Ureter (tissue), 1 donor: ENCODE results near the gene CLMN. TPM values are rescaled to one million over a fixed set of nuclear protein-coding genes. Genes with fewer than 3 reads are reported as not detected.

Experiments used
- DNase-seq: peaks from one replicate; pipeline ENCODE4 v3.0.0-alpha.2; 2020; ENCODE audit warnings: low spot score
- total RNA-seq: library from RNA; stranded (reverse); gene quantifications from one replicate; pipeline ENCODE4 v1.2.4, GENCODE V29; 2023
- donor health status: DM: yes; HTN: yes; CAD: no.

Gene CLMN, protein sequence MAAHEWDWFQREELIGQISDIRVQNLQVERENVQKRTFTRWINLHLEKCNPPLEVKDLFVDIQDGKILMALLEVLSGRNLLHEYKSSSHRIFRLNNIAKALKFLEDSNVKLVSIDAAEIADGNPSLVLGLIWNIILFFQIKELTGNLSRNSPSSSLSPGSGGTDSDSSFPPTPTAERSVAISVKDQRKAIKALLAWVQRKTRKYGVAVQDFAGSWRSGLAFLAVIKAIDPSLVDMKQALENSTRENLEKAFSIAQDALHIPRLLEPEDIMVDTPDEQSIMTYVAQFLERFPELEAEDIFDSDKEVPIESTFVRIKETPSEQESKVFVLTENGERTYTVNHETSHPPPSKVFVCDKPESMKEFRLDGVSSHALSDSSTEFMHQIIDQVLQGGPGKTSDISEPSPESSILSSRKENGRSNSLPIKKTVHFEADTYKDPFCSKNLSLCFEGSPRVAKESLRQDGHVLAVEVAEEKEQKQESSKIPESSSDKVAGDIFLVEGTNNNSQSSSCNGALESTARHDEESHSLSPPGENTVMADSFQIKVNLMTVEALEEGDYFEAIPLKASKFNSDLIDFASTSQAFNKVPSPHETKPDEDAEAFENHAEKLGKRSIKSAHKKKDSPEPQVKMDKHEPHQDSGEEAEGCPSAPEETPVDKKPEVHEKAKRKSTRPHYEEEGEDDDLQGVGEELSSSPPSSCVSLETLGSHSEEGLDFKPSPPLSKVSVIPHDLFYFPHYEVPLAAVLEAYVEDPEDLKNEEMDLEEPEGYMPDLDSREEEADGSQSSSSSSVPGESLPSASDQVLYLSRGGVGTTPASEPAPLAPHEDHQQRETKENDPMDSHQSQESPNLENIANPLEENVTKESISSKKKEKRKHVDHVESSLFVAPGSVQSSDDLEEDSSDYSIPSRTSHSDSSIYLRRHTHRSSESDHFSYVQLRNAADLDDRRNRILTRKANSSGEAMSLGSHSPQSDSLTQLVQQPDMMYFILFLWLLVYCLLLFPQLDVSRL
- 91.9 TPM for total RNA-seq

DNA sequence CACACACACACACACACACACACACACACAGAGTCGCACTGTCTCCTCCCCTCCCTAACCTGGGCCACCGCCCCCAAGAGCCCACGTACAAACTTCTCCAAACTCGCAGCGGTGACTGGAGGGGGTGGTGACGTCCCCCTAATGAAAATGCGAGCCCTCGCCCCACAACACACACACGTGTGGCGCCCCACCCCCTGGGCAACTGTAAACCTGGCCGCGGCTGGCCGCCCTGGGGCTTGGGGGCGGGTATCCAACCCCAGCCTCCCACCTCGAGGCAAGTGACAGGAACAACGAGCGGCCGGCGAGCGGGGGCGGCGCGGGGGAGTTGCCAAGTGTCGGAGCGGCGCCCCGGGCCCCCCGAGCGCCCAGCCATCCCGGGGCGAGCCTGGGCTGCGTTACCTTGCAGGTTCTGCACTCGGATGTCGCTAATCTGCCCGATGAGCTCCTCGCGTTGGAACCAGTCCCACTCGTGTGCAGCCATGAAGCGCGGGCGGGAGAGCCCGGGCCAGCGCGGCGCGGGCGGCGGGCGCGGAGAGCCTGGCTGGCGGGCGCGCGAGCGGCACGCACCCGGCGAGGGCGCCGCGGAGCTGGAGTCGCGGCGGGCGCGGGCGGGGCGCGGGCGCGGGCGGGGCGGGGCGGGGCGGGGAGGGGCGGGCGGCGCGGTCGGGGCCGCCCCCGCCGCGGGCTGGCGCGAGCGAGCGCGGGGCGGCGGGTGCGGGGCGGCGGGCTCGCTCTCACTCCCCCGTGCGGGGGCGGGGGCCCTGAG is at the start of gene CLMN:
Gene CLMN, minus strand, starts transcription at position 597 of the 766 bp plus-strand sequence. Its CDS starts 116 bp downstream, at position 481.
- DNase-seq, result no peak

DNA sequence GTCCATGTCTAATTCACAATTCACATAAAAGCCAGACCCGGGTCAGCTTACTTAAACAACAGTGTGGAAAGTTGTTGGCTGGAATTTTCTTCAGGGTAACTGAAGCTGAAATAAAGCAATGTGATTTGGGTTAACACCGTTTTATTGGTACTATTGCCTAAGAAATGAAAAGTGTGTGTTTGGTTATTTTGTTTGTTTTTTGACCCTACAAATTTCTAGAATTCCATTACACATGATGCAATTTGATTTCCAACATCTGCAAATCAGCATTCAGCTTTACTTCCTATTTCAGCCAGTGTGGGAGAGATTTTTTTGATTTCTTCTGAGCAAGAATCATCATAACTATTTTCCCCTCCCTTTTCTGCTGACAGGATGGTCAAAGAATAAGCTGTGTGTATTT is 45.7 kb upstream of the CLMN start:
- no peak for DNase-seq

GRCh38 chr14:95364481-95365209 is 44.9 kb upstream of the CLMN start:
- no peak for DNase-seq

- DNase-seq, result no peak
Measured at GRCh38 chr14:95363468-95363954, 43.8 kb upstream of the CLMN start.

DNA sequence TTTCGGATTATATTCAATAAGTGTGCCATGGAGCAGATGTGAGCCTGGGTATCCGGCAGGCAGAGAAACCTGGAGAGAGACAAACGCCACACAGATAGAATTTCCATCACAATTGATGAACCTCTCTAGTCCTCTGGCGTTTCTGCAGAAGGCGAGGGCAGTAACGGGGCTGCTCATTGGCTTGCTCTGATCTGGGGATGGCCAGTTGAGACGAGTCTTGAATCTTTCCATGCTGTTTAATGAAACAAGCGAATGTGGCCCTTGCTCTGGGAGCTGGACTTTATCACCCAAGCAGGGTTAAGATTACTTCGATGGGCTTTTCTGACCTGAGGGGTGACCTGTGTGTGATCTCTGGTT is 42.4 kb upstream of the CLMN start:
- DNase-seq, result no peak

DNA sequence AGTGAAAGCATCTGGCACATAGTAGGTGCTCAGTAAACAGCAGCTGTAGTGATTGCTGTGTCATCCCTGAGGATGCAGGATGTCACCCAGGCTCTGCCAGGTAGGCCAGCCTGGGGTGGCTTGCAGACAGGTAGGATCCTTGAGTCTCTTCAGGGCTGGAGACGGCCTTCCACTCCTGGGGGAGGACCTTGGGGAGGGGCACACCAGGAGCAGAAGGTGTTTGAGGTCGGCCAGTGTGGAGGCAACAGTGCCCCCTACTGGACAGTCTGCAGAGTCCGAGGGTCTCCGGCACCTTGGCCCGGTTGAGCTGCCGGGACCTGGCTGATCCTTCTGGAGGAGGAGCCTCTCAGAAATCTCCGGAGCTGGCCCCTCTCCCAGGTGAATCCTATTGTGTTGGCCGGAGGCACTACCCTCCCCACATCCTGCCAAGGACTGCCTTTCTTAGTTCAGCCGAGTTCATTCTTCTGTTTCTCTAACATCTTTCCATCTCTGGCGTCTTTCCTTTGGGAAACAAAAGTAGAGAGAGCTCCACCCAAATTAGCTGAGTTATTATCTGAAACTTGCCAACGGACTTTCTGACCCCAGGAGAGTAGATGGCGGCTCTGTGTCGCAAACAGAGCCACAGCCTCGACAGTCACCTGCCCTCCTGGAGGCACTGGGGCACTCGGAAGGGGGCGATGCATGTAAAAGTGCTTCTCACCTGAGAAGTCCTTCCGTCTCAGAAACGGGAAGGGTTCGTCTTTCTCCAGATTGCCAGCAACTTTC is 41.8 kb upstream of the CLMN start:
- no peak for DNase-seq

- no peak for DNase-seq
Measured at GRCh38 chr14:95360828-95361227, 41.1 kb upstream of the CLMN start.

DNA sequence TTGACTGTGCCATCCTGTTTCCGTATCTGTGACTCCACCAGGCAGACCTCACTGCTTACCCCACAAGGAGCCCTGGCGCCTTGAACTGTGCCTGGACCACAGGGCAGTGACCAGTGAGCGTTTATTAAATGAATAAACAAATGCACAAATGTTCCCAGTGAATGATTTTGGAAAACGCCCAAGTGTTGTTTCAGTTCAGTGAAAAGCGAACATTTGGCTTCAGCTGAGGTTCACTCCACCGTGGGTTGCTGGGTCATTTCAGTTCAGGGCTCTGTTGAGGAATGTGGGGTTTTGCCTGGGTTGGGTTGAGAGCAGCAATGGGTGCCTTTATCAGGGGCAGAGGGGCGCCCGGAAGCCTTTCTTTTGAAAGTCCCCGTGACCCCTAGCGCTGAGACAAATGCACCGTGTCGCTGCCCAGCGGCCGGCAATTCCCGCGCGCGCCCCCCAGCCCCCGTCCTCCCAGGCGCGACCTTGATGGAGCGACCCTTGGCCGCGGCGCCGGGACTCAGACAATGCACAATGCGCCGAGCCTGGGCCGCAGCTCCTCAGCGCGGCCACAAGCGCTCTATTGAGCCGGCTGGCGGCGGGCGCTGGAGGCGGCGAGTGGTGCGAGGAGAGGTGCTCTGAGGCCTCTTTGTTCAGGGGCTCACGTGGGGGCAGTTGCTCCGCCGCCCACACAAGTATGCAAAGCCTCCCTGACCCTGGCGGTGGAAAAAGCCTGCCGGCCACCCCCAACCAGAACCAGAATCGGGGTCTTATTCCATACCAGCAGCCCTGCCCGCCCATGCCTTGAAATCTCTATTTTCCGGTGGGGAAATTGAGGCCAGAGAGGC is 40.5 kb upstream of the CLMN start:
- DNase-seq, result no peak

GRCh38 chr14:95356245-95356869 is 36.6 kb upstream of the CLMN start:
- DNase-seq, result no peak

- DNase-seq, result no peak
Measured at GRCh38 chr14:95355422-95355821, 35.7 kb upstream of the CLMN start.

DNA sequence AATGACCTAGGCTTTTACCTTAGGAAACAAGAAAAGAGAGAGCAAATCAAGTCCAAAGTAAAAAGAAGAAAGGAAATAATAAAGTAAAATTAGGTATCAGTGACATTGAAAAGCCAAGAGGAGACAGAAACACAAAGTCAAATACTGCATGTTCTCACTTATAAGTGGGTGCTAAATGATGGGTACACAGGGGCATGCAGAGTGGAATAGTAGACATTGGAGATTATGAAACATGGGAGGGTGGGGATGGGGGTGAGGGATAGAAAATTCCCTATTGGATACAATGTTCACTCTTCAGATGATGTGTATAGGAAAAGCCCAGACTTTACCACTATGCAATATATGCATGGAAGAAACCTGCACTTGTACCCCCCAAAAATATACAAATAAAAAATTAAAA is 35.1 kb upstream of the CLMN start:
- DNase-seq, result no peak

- DNase-seq, result no peak
Measured at GRCh38 chr14:95353664-95354063, 34.0 kb upstream of the CLMN start.

DNA sequence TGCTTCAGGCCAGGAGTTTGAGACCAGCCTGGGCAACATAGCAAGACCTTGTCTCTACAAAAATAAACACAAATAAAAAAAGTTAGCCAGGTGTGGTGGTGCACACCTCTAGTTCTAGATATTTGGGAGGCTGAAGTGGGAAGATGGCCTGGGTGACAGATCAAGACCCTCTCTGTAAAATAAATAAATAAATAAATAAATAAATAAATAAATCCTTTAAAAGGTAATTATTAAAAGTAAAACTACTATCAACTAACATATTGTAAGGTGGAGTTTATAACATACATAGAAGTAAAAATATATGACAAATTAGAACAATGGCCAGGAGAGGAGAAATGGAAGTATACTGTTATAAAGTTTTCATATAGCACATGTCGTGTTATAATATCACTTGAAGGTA is 33.3 kb upstream of the CLMN start:
- DNase-seq, result no peak

DNA sequence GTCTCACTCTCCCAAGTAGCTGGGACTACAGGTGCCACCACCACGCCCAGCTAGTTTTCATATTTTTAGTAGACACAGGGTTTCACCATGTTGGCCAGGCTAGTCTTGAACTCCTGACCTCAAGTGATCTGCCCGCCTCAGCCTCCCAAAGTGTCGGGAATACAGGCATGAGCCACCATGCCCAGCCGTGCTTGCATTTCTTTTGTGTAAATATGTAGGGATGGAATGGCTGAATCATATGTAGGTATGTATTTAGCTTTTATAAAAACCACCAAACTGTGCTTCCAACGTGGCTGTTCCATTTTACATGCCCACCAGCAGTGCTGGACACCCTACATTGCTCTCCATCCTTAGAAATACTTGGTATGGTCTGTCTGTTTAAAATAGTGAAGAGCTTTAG is 32.8 kb upstream of the CLMN start:
- peak; percentile 10 for DNase-seq

DNA sequence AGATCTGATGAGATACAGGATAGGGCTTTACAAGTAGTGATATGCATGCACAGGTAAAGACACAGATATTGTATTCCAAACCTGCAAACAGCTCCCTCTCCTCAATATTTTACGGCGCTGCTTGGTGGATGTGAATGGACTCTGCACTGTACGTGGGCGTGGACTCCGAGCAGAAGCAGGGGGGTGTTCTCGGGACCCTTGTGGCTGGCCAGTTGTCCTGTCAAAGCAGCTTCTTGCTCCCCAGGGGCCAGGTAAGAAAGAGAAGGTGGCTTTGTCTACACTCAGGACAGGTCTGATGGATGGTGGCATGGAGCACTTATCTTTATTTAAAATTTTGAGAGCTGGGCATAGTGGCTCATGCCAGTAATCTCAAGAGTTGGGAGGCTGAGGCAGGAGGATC is 29.5 kb upstream of the CLMN start:
- DNase-seq, result no peak

- no peak for DNase-seq
Measured at GRCh38 chr14:95348395-95349080, 28.8 kb upstream of the CLMN start.

- no peak for DNase-seq
Measured at GRCh38 chr14:95346820-95347219, 27.1 kb upstream of the CLMN start.

DNA sequence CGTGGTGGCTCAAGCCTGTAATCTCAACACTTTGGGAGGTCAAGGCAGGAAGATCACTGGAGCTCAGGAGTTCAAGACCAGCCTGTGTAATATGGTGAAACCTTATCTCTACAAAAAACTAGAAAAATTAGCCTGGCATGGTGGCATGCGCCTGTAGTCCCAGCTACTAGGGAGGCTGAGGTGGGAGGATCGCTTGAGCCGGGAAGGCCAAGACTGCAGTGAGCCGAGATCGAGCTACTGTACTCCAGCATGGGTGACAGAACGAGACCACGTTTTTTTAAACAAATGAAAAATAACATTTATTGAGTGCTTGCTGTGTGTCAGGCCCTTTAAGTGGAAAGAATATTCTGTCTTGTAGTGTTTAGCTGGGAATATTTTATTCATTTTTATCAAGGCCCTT is 26.6 kb upstream of the CLMN start:
- no peak for DNase-seq
